Activated CD8-positive, alpha-beta memory T cell treated with anti-CD3 and anti-CD28 coated beads, Interleukin-2, amount 50 U/mL, for 48 hours (primary cell): ENCODE data around the gene SLC38A9.
"Not testable (repeated sequence)": the region's sequence is repeated elsewhere in the genome, so short reads cannot be mapped to it uniquely, and the experiment has no call there.

Experiments used
- DNase-seq: peaks from one replicate; pipeline ENCODE4 v3.0.0-alpha.2; 2020

SLC38A9 gene

GRCh38 chr5:55702598-55703345 lies 9.4 kb downstream of the SLC38A9 start:
- DNase-seq = no peak

- no peak for DNase-seq
These were observed 10.5 kb downstream of the SLC38A9 start for GRCh38 chr5:55701462-55702103.

GRCh38 chr5:55700745-55701144 lies 11.4 kb downstream of the SLC38A9 start:
- DNase-seq = no peak

- no peak for DNase-seq
These were observed 13.0 kb downstream of the SLC38A9 start for GRCh38 chr5:55699041-55699688.

GRCh38 chr5:55696704-55697103 lies 15.4 kb downstream of the SLC38A9 start:
- not testable (repeated sequence) for DNase-seq

- no peak for DNase-seq
These were observed 17.8 kb downstream of the SLC38A9 start for GRCh38 chr5:55694152-55694830.

- no peak for DNase-seq
These were observed 19.6 kb downstream of the SLC38A9 start for GRCh38 chr5:55692509-55692908.

- no peak for DNase-seq
These were observed 20.1 kb downstream of the SLC38A9 start for GRCh38 chr5:55692106-55692417.

GRCh38 chr5:55691265-55692105 lies 20.6 kb downstream of the SLC38A9 start:
- no peak for DNase-seq

GRCh38 chr5:55682071-55682470 lies 30.1 kb downstream of the SLC38A9 start:
- DNase-seq = no peak

- no peak for DNase-seq
These were observed 30.8 kb downstream of the SLC38A9 start for GRCh38 chr5:55681301-55681700.

GRCh38 chr5:55680353-55680752 lies 31.8 kb downstream of the SLC38A9 start:
- DNase-seq = no peak

GRCh38 chr5:55679556-55679955 lies 32.6 kb downstream of the SLC38A9 start:
- DNase-seq = no peak

GRCh38 chr5:55675119-55675518 lies 37.0 kb downstream of the SLC38A9 start:
- DNase-seq = no peak

- DNase-seq = no peak
These were observed 37.8 kb downstream of the SLC38A9 start for GRCh38 chr5:55674340-55674739.

GRCh38 chr5:55672477-55672911 lies 39.6 kb downstream of the SLC38A9 start:
- DNase-seq = no peak

- DNase-seq = no peak
These were observed 40.1 kb downstream of the SLC38A9 start for GRCh38 chr5:55671975-55672374.

- no peak for DNase-seq
These were observed 43.8 kb downstream of the SLC38A9 start for GRCh38 chr5:55668356-55668755.

- DNase-seq = no peak
These were observed 44.2 kb downstream of the SLC38A9 start for GRCh38 chr5:55667938-55668337.

GRCh38 chr5:55665065-55665464 lies 47.1 kb downstream of the SLC38A9 start:
- DNase-seq = no peak

- DNase-seq = no peak
These were observed 54.7 kb downstream of the SLC38A9 start for GRCh38 chr5:55657443-55657842.

- DNase-seq = no peak
These were observed 61.7 kb downstream of the SLC38A9 start for GRCh38 chr5:55650386-55650785.

- DNase-seq = no peak
These were observed 62.2 kb downstream of the SLC38A9 start for GRCh38 chr5:55649963-55650362.
